OCI-LY1 (cell line): Measurements from ENCODE around the gene TNPO3.

Experiments
- CTCF ChIP-seq: fragments of 200-600 bp; sonication (generic), shearing (Covaris generic); IDR thresholded peaks from 2 replicates; pipeline ENCODE4 v1.5.1; 2017; ENCODE audit warnings: mild to moderate bottlenecking, antibody characterized with exemption, low read length, moderate library complexity, mixed read lengths
- EZH2 ChIP-seq: fragments of 200-600 bp; sonication (generic), shearing (Covaris generic); IDR thresholded peaks from 2 replicates; pipeline ENCODE4 v1.8.0; 2017; ENCODE audit warnings: borderline replicate concordance, mixed run types, mild to moderate bottlenecking, antibody characterized with exemption, low read length, moderate library complexity, mixed read lengths

GRCh38 chr7:129091484-129092002 is 36.6 kb upstream of the TNPO3 start:
- TF ChIP-seq CTCF (peak; percentile 100), EZH2 (no peak)
